GM21360 (cell line): Measurements from ENCODE around the gene KIAA1614.

Experiments used
- ATAC-seq: cut with Tn5 transposase; IDR thresholded peaks from one replicate; pipeline ENCODE4 v1.9.1; 2021; ENCODE audit warnings: mild to moderate bottlenecking, moderate library complexity; ENCODE audit not compliant: unreplicated experiment

The KIAA1614 gene

GRCh38 chr1:180994262-180994661 lies 81.6 kb downstream of the KIAA1614 start:
- ATAC-seq: no peak

GRCh38 chr1:180997843-180998504 lies 85.3 kb downstream of the KIAA1614 start:
- no peak for ATAC-seq
